ENCODE results near the gene RPL28.
"Not testable (repeated sequence)": the region's sequence is repeated elsewhere in the genome, so short reads cannot be mapped to it uniquely, and the experiment has no call there.

The RPL28 gene

GRCh38 chr19:55442372-55442961 lies 56.7 kb downstream of the RPL28 start:
- DNase-seq (ENCODE audit: extremely low spot score, insufficient read length, low read depth), result no peak

GRCh38 chr19:55443045-55443823 lies 57.5 kb downstream of the RPL28 start, which contains the start of gene SHISA7:
SHISA7 (minus strand) TSS chr19:55443300; CDS start chr19:55442863, 437 bp downstream.
- FAIRE-seq (no peak), DNase-seq (ENCODE audit: extremely low spot score, insufficient read length, low read depth) (no peak)

More at GRCh38 chr19:55442372-55442961, 56.7 kb downstream of the RPL28 start:
- no peak for FAIRE-seq

- DNase-seq (ENCODE audit: extremely low spot score, insufficient read length, low read depth) (no peak), FAIRE-seq (no peak)
These were observed 58.2 kb downstream of the RPL28 start for GRCh38 chr19:55443824-55444480.

- no peak for FAIRE-seq
These were observed 58.9 kb downstream of the RPL28 start for GRCh38 chr19:55444646-55445045.

GRCh38 chr19:55446060-55446459 lies 60.3 kb downstream of the RPL28 start:
- no peak for FAIRE-seq
- no peak for DNase-seq (ENCODE audit: extremely low spot score, insufficient read length, low read depth)

More at GRCh38 chr19:55444646-55445045, 58.9 kb downstream of the RPL28 start:
- no peak for DNase-seq (ENCODE audit: extremely low spot score, insufficient read length, low read depth)

- DNase-seq (ENCODE audit: extremely low spot score, insufficient read length, low read depth) (no peak), FAIRE-seq (no peak)
These were observed 61.9 kb downstream of the RPL28 start for GRCh38 chr19:55447421-55448174.

- not testable (repeated sequence) for FAIRE-seq; DNase-seq (ENCODE audit: extremely low spot score, insufficient read length, low read depth)
These were observed 62.4 kb downstream of the RPL28 start for GRCh38 chr19:55448175-55448490.

GRCh38 chr19:55449469-55449868 lies 63.7 kb downstream of the RPL28 start:
- FAIRE-seq, result no peak
- no peak for DNase-seq (ENCODE audit: extremely low spot score, insufficient read length, low read depth)

- no peak for FAIRE-seq
- no peak for DNase-seq (ENCODE audit: extremely low spot score, insufficient read length, low read depth)
These were observed 65.6 kb downstream of the RPL28 start for GRCh38 chr19:55451163-55451964.

- FAIRE-seq (no peak), DNase-seq (ENCODE audit: extremely low spot score, insufficient read length, low read depth) (no peak)
These were observed 66.4 kb downstream of the RPL28 start for GRCh38 chr19:55451965-55452748.
